GM19351 (cell line): Measurements from ENCODE around the gene CCR9.

Experiments
- ATAC-seq: cut with Tn5 transposase; IDR thresholded peaks from one replicate; pipeline ENCODE4 v1.9.1; 2021; ENCODE audit warnings: mild to moderate bottlenecking, moderate library complexity; ENCODE audit not compliant: unreplicated experiment

Gene CCR9

GRCh38 chr3:45936261-45936660, 49.9 kb downstream of the CCR9 start:
- no peak for ATAC-seq

GRCh38 chr3:45937206-45938042, 51.1 kb downstream of the CCR9 start:
- no peak for ATAC-seq

GRCh38 chr3:45938043-45938435, 51.7 kb downstream of the CCR9 start:
- no peak for ATAC-seq

- no peak for ATAC-seq
These were observed 52.5 kb downstream of the CCR9 start for GRCh38 chr3:45938864-45939263.

- no peak for ATAC-seq
These were observed 53.0 kb downstream of the CCR9 start for GRCh38 chr3:45939341-45939771.

GRCh38 chr3:45940004-45940780, 53.8 kb downstream of the CCR9 start:
- ATAC-seq, result no peak

- ATAC-seq, result no peak
These were observed 54.5 kb downstream of the CCR9 start for GRCh38 chr3:45940781-45941365.

GRCh38 chr3:45942051-45942825, 55.9 kb downstream of the CCR9 start:
- ATAC-seq, result no peak

- no peak for ATAC-seq
These were observed 57.0 kb downstream of the CCR9 start, which contains the start of gene CXCR6 for GRCh38 chr3:45943207-45943846. Gene CXCR6 (plus strand): TSS chr3:45943464. CDS start chr3:45946482, 3,018 bp downstream.

- no peak for ATAC-seq
These were observed 58.7 kb downstream of the CCR9 start for GRCh38 chr3:45944830-45945620.

- ATAC-seq, result no peak
These were observed 60.0 kb downstream of the CCR9 start for GRCh38 chr3:45946307-45946706.

- no peak for ATAC-seq
These were observed 60.5 kb downstream of the CCR9 start for GRCh38 chr3:45946875-45947274.

- ATAC-seq, result no peak
These were observed 61.0 kb downstream of the CCR9 start for GRCh38 chr3:45947361-45947760.

- ATAC-seq, result no peak
These were observed 62.0 kb downstream of the CCR9 start for GRCh38 chr3:45948311-45948781.

GRCh38 chr3:45948881-45949280, 62.5 kb downstream of the CCR9 start:
- ATAC-seq, result no peak

GRCh38 chr3:45949432-45949831, 63.1 kb downstream of the CCR9 start:
- no peak for ATAC-seq

- no peak for ATAC-seq
These were observed 63.8 kb downstream of the CCR9 start for GRCh38 chr3:45950131-45950530.

GRCh38 chr3:45950686-45951600, 64.6 kb downstream of the CCR9 start:
- ATAC-seq, result no peak
